Measurements from ENCODE around the gene GPR107.

Gene GPR107

GRCh38 chr9:130183133-130183762, 129.5 kb downstream of the GPR107 start:
- peak; percentile 93 for DNase-seq (ENCODE audit: low read depth, low spot score)

DNA sequence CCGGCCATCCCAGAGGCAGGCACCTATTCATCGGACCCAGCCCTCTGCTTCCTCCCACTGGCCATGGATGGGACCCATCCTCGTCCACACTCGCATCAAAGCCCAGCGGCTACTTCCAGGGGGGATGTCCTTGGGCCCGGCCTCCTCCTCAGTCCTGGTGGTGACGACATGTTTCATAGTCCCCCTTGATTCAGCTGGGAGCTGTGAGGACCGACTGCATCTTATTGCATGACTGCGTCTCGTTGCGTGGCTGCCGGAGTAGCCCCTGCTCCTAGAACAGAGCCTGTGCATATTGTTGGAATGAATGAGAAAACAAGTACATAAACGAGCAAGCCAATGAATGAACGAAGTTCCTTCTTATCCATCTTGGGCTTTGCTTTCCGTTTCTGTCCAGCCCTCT, 131.3 kb downstream of the GPR107 start:
- no peak for DNase-seq (ENCODE audit: low read depth, low spot score)

DNA sequence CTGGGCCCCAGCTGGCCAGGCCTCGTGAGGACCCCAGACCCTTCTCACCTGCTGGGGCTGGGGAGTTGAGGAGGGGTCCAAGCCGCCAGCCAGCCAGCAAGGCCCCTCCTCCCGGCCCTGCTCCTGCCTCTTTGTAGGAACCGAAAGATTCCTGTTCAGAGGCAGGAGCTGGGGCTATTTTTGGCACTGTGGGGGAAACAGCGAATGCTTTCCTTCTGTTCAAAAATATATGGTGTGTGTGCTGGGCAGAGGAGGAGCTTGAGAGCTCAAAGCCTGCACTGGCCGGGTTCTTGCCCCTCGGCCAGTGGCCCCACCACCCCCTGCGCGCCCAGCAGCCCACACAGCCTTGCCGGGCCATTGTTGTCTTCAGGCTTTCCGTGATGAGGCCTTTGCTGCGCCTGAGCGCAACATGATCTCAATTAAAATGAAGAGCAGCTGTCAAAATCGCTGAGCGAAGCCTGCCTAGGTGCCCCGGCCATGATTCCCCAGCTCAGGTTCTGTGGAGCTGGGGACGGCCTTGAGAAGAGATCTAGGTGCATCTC, 131.9 kb downstream of the GPR107 start:
- peak; percentile 63 for DNase-seq (ENCODE audit: low read depth, low spot score)

GRCh38 chr9:130186051-130186450, 132.3 kb downstream of the GPR107 start:
- DNase-seq (ENCODE audit: low read depth, low spot score): no peak

GRCh38 chr9:130186839-130187522, 133.3 kb downstream of the GPR107 start:
- DNase-seq (ENCODE audit: low read depth, low spot score): peak; percentile 78

- no peak for DNase-seq (ENCODE audit: low read depth, low spot score)
Observed at GRCh38 chr9:130187523-130187846, 133.8 kb downstream of the GPR107 start.

DNA sequence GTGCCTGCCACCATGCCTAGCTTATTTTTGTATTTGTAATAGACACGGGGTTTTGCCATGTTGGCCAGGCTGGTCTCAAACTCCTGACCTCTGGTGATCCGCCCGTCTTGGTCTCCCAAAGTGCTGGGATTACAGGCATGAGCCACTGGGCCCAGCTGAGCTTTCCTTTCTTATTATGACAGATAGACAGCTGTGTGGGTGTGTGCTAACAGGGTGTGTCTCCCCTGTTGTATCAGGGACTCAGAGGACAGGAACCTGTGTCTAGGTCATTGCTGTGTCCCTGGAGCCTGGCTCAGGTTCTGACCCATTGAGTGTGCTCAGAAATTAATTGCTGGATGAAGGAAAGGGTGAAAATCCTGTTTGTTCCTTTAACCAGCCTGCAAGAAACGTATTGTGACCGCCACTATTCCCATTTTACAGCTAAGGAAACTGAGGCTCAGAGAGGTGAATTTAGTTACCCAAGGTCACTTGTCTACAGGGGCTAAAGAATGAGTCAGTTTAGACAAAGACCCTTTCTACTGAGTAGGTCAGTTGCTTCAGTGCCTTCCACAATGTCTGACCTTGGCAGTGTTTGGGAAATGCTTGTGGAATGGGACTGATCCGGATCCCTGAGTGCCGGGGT, 135.3 kb downstream of the GPR107 start:
- no peak for DNase-seq (ENCODE audit: low read depth, low spot score)
